NCI-H1694 (cell line): ENCODE results near the gene HSPA12B.

Experiments
- DNase-seq: peaks from one replicate; lab custom pipeline; 2025; lab: John Stamatoyannopoulos, UW

The HSPA12B gene

GRCh38 chr20:3749087-3749688 is 16.7 kb downstream of the HSPA12B start:
- no peak for DNase-seq

- peak; percentile 70 for DNase-seq
These were observed 17.4 kb downstream of the HSPA12B start for GRCh38 chr20:3749689-3750531.

- DNase-seq, result no peak
These were observed 18.8 kb downstream of the HSPA12B start for GRCh38 chr20:3751305-3751674.

- DNase-seq, result no peak
These were observed 19.3 kb downstream of the HSPA12B start for GRCh38 chr20:3751675-3752385.

GRCh38 chr20:3752386-3752759 is 19.9 kb downstream of the HSPA12B start:
- no peak for DNase-seq

- DNase-seq, result peak; percentile 76
These were observed 20.6 kb downstream of the HSPA12B start for GRCh38 chr20:3753098-3753497.

- no peak for DNase-seq
These were observed 21.2 kb downstream of the HSPA12B start for GRCh38 chr20:3753501-3754275.

- DNase-seq, result no peak
These were observed 21.8 kb downstream of the HSPA12B start for GRCh38 chr20:3754276-3754630.

GRCh38 chr20:3755269-3755668 is 22.8 kb downstream of the HSPA12B start:
- no peak for DNase-seq

- no peak for DNase-seq
These were observed 23.5 kb downstream of the HSPA12B start for GRCh38 chr20:3755814-3756480.

GRCh38 chr20:3757268-3757667 is 24.8 kb downstream of the HSPA12B start:
- no peak for DNase-seq

- no peak for DNase-seq
These were observed 26.1 kb downstream of the HSPA12B start for GRCh38 chr20:3758566-3758965.

- DNase-seq, result no peak
These were observed 26.9 kb downstream of the HSPA12B start for GRCh38 chr20:3759316-3759823.

- DNase-seq, result no peak
These were observed 27.4 kb downstream of the HSPA12B start for GRCh38 chr20:3759884-3760283.

- no peak for DNase-seq
These were observed 28.3 kb downstream of the HSPA12B start for GRCh38 chr20:3760655-3761348.

GRCh38 chr20:3763671-3764601 is 31.5 kb downstream of the HSPA12B start:
- no peak for DNase-seq

GRCh38 chr20:3764659-3765058 is 32.2 kb downstream of the HSPA12B start:
- DNase-seq, result no peak

- DNase-seq, result no peak
These were observed 32.8 kb downstream of the HSPA12B start for GRCh38 chr20:3765171-3765882.

- DNase-seq, result no peak
These were observed 34.1 kb downstream of the HSPA12B start for GRCh38 chr20:3766422-3767109.
